ENCODE measurements around the gene DTX4.

GRCh38 chr11:59205648-59206047, 33.7 kb downstream of the DTX4 start:
- no peak for TF ChIP-seq CTCF (IDR thresholded peaks at IDR 0.05; ENCODE audit: low read length)
- TF ChIP-seq EZH2 (IDR thresholded peaks at IDR 0.05; ENCODE audit: borderline replicate concordance, low read length): no peak
